ENCODE data around the gene TUBGCP3. TPM values are rescaled to one million over a fixed set of nuclear protein-coding genes. Genes with fewer than 3 reads are reported as not detected.

The TUBGCP3 gene
- total and polyA plus RNA-seq, 9 of the 15 experiments (the other 6 are each of a cell fraction or from before 2014, with no cell fraction given): 3.0 to 24.8 (median 15.2) TPM

GRCh38 chr13:112474869-112475268, 113.1 kb downstream of the TUBGCP3 start:
- BruUV-seq (replicated peaks): no TSS peak
- no peak for TF ChIP-seq FOXP1 (CRISPR knock-in tag; IDR thresholded peaks at IDR 0.05)
- no peak for TF ChIP-seq HNRNPL (IDR thresholded peaks at IDR 0.05; ENCODE audit: low read depth, low read length)
- TF ChIP-seq ELF4 (CRISPR knock-in tag; IDR thresholded peaks at IDR 0.05): no peak
- 3% methylated on average over 8 of the region's 8 CpGs for WGBS (ENCODE audit: insufficient coverage, low coverage, missing lambda C conversion rate)
- H3K9me3 ChIP-seq (replicated peaks; ENCODE audit: control insufficient read depth, insufficient read depth, low read depth, low read length): no peaks in the 10 kb centered on the region
- no peak overlapping the region for H3K4me2 ChIP-seq (ENCODE audit: insufficient read depth, low read length)
- H3K27me3 ChIP-seq (ENCODE audit: control insufficient read depth in 2 of 2, insufficient read depth in 2 of 2, low read length in 2 of 2): no peaks in the 10 kb centered on the region; a peak in 1 of 5 replicates
- no peak overlapping the region for H3K4me3 ChIP-seq
- no peaks in the 10 kb centered on the region for H3K9me1 ChIP-seq (ENCODE audit: control insufficient read depth, insufficient read depth, low read length)
- intact Hi-C loops (cut with micrococcal nuclease): no loop called here
- H4K20me1 ChIP-seq (replicated peaks; ENCODE audit: control insufficient read depth, insufficient read depth, low read length): no peaks in the 10 kb centered on the region
- H2AFZ ChIP-seq (ENCODE audit: low read depth, low read length): no peak overlapping the region
- DNase-seq (ENCODE audit: extremely low read depth in 1 of 4, low spot score in 3 of 4) (no peak), FAIRE-seq (no peak), ATAC-seq (no peak)
- POLR2A ChIA-PET: no interaction called here
- no peak overlapping the region for H3K27ac ChIP-seq (ENCODE audit: extremely low read depth, low read depth, low read length)
- CTCF ChIA-PET (ENCODE audit: low intra/inter-chr PET ratio): no interaction called here
- no peaks in the 10 kb centered on the region for H3K36me3 ChIP-seq (ENCODE audit: control insufficient read depth, insufficient read depth, low read length)
- no peaks in the 10 kb centered on the region for H3K79me2 ChIP-seq (ENCODE audit: control insufficient read depth, insufficient read depth, low read length)
- no peaks in the 10 kb centered on the region for H3K4me1 ChIP-seq (replicated peaks in 1 of 2; ENCODE audit: control insufficient read depth in 2 of 2, insufficient read depth in 2 of 2, low read length in 2 of 2)
- in situ Hi-C loops (cut with MboI): no loop called here
- no peak overlapping the region for H3K9ac ChIP-seq (ENCODE audit: insufficient read depth in 1 of 2, low read depth in 2 of 2, low read length in 2 of 2)

GRCh38 chr13:112473818-112474217, 114.1 kb downstream of the TUBGCP3 start:
- H3K36me3 ChIP-seq (ENCODE audit: control insufficient read depth, insufficient read depth, low read length): no peaks in the 10 kb centered on the region
- DNase-seq (ENCODE audit: extremely low read depth in 1 of 4, low spot score in 3 of 4) (no peak), FAIRE-seq (no peak), ATAC-seq (no peak)
- H3K27ac ChIP-seq (ENCODE audit: extremely low read depth, low read depth, low read length): no peak overlapping the region
- 37% methylated on average over 5 of the region's 5 CpGs for WGBS (ENCODE audit: insufficient coverage, low coverage, missing lambda C conversion rate)
- no peaks in the 10 kb centered on the region for H3K9me1 ChIP-seq (ENCODE audit: control insufficient read depth, insufficient read depth, low read length)
- intact Hi-C loops (cut with micrococcal nuclease) (no loop called here), in situ Hi-C loops (cut with MboI) (no loop called here)
- no peak overlapping the region for H3K4me3 ChIP-seq
- ChIA-PET CTCF (ENCODE audit: low intra/inter-chr PET ratio) (no interaction called here), POLR2A (no interaction called here)
- H4K20me1 ChIP-seq (replicated peaks; ENCODE audit: control insufficient read depth, insufficient read depth, low read length): no peaks in the 10 kb centered on the region
- no TSS peak for BruUV-seq (replicated peaks)
- H3K4me1 ChIP-seq (replicated peaks in 1 of 2; ENCODE audit: control insufficient read depth in 2 of 2, insufficient read depth in 2 of 2, low read length in 2 of 2): no peaks in the 10 kb centered on the region
- H3K9me3 ChIP-seq (replicated peaks; ENCODE audit: control insufficient read depth, insufficient read depth, low read depth, low read length): no peaks in the 10 kb centered on the region
- H3K4me2 ChIP-seq (ENCODE audit: insufficient read depth, low read length): no peak overlapping the region
- H3K27me3 ChIP-seq (ENCODE audit: control insufficient read depth in 2 of 2, insufficient read depth in 2 of 2, low read length in 2 of 2): peaks cover 0 to 9% of the 10 kb centered on the region in 2 experiments; a peak in 2 of 5 replicates
- no peak overlapping the region for H2AFZ ChIP-seq (ENCODE audit: low read depth, low read length)
- H3K79me2 ChIP-seq (ENCODE audit: control insufficient read depth, insufficient read depth, low read length): no peaks in the 10 kb centered on the region
- no peak overlapping the region for H3K9ac ChIP-seq (ENCODE audit: insufficient read depth in 1 of 2, low read depth in 2 of 2, low read length in 2 of 2)
- no peak for TF ChIP-seq TEAD4 (IDR thresholded peaks at IDR 0.05; ENCODE audit: low read length)
- TF ChIP-seq TEAD4 (CRISPR knock-in tag; IDR thresholded peaks at IDR 0.05; ENCODE audit: borderline replicate concordance): no peak
- no peak for TF ChIP-seq ZNF780A (CRISPR knock-in tag; IDR thresholded peaks at IDR 0.05)
- no peak for TF ChIP-seq MBD1 (CRISPR knock-in tag; IDR thresholded peaks at IDR 0.05)
- TF ChIP-seq, protein P1, sequence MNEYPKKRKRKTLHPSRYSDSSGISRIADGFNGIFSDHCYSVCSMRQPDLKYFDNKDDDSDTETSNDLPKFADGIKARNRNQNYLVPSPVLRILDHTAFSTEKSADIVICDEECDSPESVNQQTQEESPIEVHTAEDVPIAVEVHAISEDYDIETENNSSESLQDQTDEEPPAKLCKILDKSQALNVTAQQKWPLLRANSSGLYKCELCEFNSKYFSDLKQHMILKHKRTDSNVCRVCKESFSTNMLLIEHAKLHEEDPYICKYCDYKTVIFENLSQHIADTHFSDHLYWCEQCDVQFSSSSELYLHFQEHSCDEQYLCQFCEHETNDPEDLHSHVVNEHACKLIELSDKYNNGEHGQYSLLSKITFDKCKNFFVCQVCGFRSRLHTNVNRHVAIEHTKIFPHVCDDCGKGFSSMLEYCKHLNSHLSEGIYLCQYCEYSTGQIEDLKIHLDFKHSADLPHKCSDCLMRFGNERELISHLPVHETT (CRISPR knock-in tag; conservative IDR thresholded peaks at IDR 0.05 in 1 of 2, IDR thresholded peaks at IDR 0.05 in 1 of 2): no peak
- no peak for TF ChIP-seq EHMT2 (IDR thresholded peaks at IDR 0.05)
- TF ChIP-seq MYNN (IDR thresholded peaks at IDR 0.05): no peak
- TF ChIP-seq MYNN (CRISPR knock-in tag; IDR thresholded peaks at IDR 0.05): no peak
- TF ChIP-seq ELK1 (CRISPR knock-in tag; IDR thresholded peaks at IDR 0.05): no peak
